T1000 (cell line): ENCODE results near the gene ANKRD33B.
"Not testable (repeated sequence)": the region's sequence is repeated elsewhere in the genome, so short reads cannot be mapped to it uniquely, and the experiment has no call there.

Source experiments
- DNase-seq: peaks from one replicate; lab custom pipeline; 2025; ENCODE audit warnings: mixed read lengths; lab: John Stamatoyannopoulos, UW

ANKRD33B gene

GRCh38 chr5:10621832-10622231 lies 58.0 kb downstream of the ANKRD33B start:
- no peak for DNase-seq

- no peak for DNase-seq
Observed at GRCh38 chr5:10622810-10623209, 58.9 kb downstream of the ANKRD33B start.

- DNase-seq, result no peak
Observed at GRCh38 chr5:10623305-10623910, 59.5 kb downstream of the ANKRD33B start.

GRCh38 chr5:10624206-10624605 lies 60.3 kb downstream of the ANKRD33B start:
- DNase-seq, result no peak

GRCh38 chr5:10624679-10625078 lies 60.8 kb downstream of the ANKRD33B start:
- no peak for DNase-seq

- DNase-seq, result no peak
Observed at GRCh38 chr5:10625700-10626472, 62.0 kb downstream of the ANKRD33B start.

- no peak for DNase-seq
Observed at GRCh38 chr5:10626473-10627013, 62.7 kb downstream of the ANKRD33B start.

- DNase-seq, result no peak
Observed at GRCh38 chr5:10627160-10627701, 63.4 kb downstream of the ANKRD33B start.

GRCh38 chr5:10628601-10629000 lies 64.7 kb downstream of the ANKRD33B start:
- DNase-seq, result no peak

- no peak for DNase-seq
Observed at GRCh38 chr5:10629682-10630081, 65.8 kb downstream of the ANKRD33B start.

GRCh38 chr5:10630126-10630525 lies 66.3 kb downstream of the ANKRD33B start:
- DNase-seq, result no peak

GRCh38 chr5:10630744-10631143 lies 66.9 kb downstream of the ANKRD33B start:
- DNase-seq, result not testable (repeated sequence)

- no peak for DNase-seq
Observed at GRCh38 chr5:10631316-10631996, 67.6 kb downstream of the ANKRD33B start.

- DNase-seq, result peak; percentile 77
Observed at GRCh38 chr5:10632110-10632761, 68.4 kb downstream of the ANKRD33B start.

- DNase-seq, result no peak
Observed at GRCh38 chr5:10633271-10634049, 69.6 kb downstream of the ANKRD33B start.

GRCh38 chr5:10634050-10634449 lies 70.2 kb downstream of the ANKRD33B start:
- no peak for DNase-seq

- no peak for DNase-seq
Observed at GRCh38 chr5:10634562-10634961, 70.7 kb downstream of the ANKRD33B start.

- DNase-seq, result no peak
Observed at GRCh38 chr5:10635257-10635866, 71.5 kb downstream of the ANKRD33B start.

- no peak for DNase-seq
Observed at GRCh38 chr5:10635867-10636350, 72.0 kb downstream of the ANKRD33B start.

- no peak for DNase-seq
Observed at GRCh38 chr5:10636363-10637142, 72.7 kb downstream of the ANKRD33B start.
